SK-N-SH (cell line): ENCODE results near the gene KRAS. TPM values are rescaled to one million over a fixed set of nuclear protein-coding genes. Genes with fewer than 3 reads are reported as not detected.

Experiments used
- CTCF ChIA-PET: fragments of 300-600, 350-600 bp; formaldehyde crosslinking; extraction: SDS; loops from one replicate; lab custom pipeline; 2021; lab: Yijun Ruan, JAX
- POLR2A ChIA-PET: fragments of 350-600 bp; sonication (Branson Sonifier 250); formaldehyde crosslinking; extraction: SDS; loops from one replicate; lab custom pipeline; 2020; ENCODE audit warnings: antibody characterized with exemption, inconsistent platforms; lab: Yijun Ruan, JAX
- DNase-seq: peaks from one replicate; pipeline ENCODE4 v3.0.0; 2012
- H2AFZ ChIP-seq: fragments of 200-600 bp; sonication (generic); 2 replicates; pipeline ENCODE4 v1.8.1; 2016; ENCODE audit warnings: antibody characterized with exemption, mild to moderate bottlenecking, low read depth
- H3F3A ChIP-seq: fragments of 200-600 bp; sonication (generic); replicated peaks from 2 replicates; pipeline ENCODE3; 2016; ENCODE audit warnings: antibody characterized with exemption, mild to moderate bottlenecking; ENCODE audit not compliant: insufficient read depth
- H3K27ac ChIP-seq, 2 experiments: fragments of 200-500 bp in 1 of 2; fragments of 200-600 bp in 1 of 2; sonication (Bioruptor generic) in 1 of 2; sonication (generic), shearing (Covaris generic) in 1 of 2; 2 replicates each; pipeline versions ENCODE4 v1.5.1 to v1.6.1; 2014 to 2016; ENCODE audit warnings: low read depth in 2 of 2, inconsistent platforms in 1 of 2, low read length in 1 of 2, mild to moderate bottlenecking in 1 of 2, mixed read lengths in 1 of 2
- H3K27me3 ChIP-seq: fragments of 200-600 bp; sonication (generic), shearing (Covaris generic); 2 replicates; pipeline ENCODE4 v1.6.1; 2016; ENCODE audit warnings: mixed run types; ENCODE audit not compliant: insufficient read depth
- H3K36me3 ChIP-seq, 2 experiments: fragments of 200-500 bp in 1 of 2; fragments of 200-600 bp in 1 of 2; sonication (Bioruptor generic) in 1 of 2; sonication (generic) in 1 of 2; replicated peaks in 1 of 2; 2 replicates each; pipeline versions ENCODE3 to v1.5.1; 2014 to 2016; ENCODE audit warnings: low read length in 1 of 2, mild to moderate bottlenecking in 1 of 2; ENCODE audit not compliant: insufficient read depth in 2 of 2, control insufficient read depth in 1 of 2
- H3K4me1 ChIP-seq, 2 experiments: fragments of 200-500 bp in 1 of 2; fragments of 200-600 bp in 1 of 2; sonication (Bioruptor generic) in 1 of 2; sonication (generic), shearing (Covaris generic) in 1 of 2; 2 replicates each; pipeline versions ENCODE4 v1.5.1 to v1.6.1; 2014 to 2016; ENCODE audit warnings: low read depth in 1 of 2, low read length in 1 of 2, mixed run types in 1 of 2; ENCODE audit not compliant: insufficient read depth in 2 of 2, control insufficient read depth in 1 of 2
- H3K4me2 ChIP-seq: fragments of 200-600 bp; sonication (generic), shearing (Covaris generic); 2 replicates; pipeline ENCODE4 v1.6.1; 2017; ENCODE audit warnings: mixed run types
- H3K4me3 ChIP-seq, 2 experiments: fragments of 200-500 bp in 1 of 2; fragments of 200-600 bp in 1 of 2; sonication (Bioruptor generic) in 1 of 2; sonication (generic), shearing (Covaris generic) in 1 of 2; 2 replicates each; pipeline versions ENCODE4 v1.5.1 to v1.8.1; 2014 to 2016; ENCODE audit warnings: low read depth in 2 of 2, inconsistent platforms in 1 of 2, low read length in 1 of 2, mild to moderate bottlenecking in 1 of 2, mixed read lengths in 1 of 2, moderate library complexity in 1 of 2
- H3K79me2 ChIP-seq: fragments of 200-600 bp; sonication (generic); 2 replicates; pipeline ENCODE4 v1.8.1; 2017; ENCODE audit warnings: mild to moderate bottlenecking; ENCODE audit not compliant: insufficient read depth
- H3K9ac ChIP-seq: fragments of 200-600 bp; sonication (generic); 2 replicates; pipeline ENCODE4 v1.6.1; 2017; ENCODE audit warnings: mixed run types
- H3K9me2 ChIP-seq: fragments of 200-600 bp; sonication (generic); 2 replicates; pipeline ENCODE4 v1.6.1; 2017; ENCODE audit warnings: mixed run types
- H3K9me3 ChIP-seq: fragments of 200-600 bp; sonication (generic); 2 replicates; pipeline ENCODE4 v1.6.1; 2017; ENCODE audit warnings: mixed run types, mild to moderate bottlenecking, moderate library complexity
- H4K20me1 ChIP-seq: fragments of 200-600 bp; sonication (generic); 2 replicates; pipeline ENCODE4 v1.6.1; 2017; ENCODE audit warnings: mild to moderate bottlenecking, mixed run types; ENCODE audit not compliant: insufficient read depth
- CHD2 ChIP-seq: fragments of 150-350 bp; IDR thresholded peaks from 2 replicates; pipeline ENCODE4 v1.6.1; 2018; ENCODE audit warnings: low read length; ENCODE audit not compliant: partially characterized antibody
- FOXM1 ChIP-seq: IDR thresholded peaks from 2 replicates; pipeline ENCODE4 v1.4.0; 2012; ENCODE audit warnings: low read depth, mild to moderate bottlenecking
- GATA2 ChIP-seq: sonication (generic); formaldehyde crosslinking; IDR thresholded peaks from 2 replicates; pipeline ENCODE4 v1.5.0; 2020; ENCODE audit warnings: mild to moderate bottlenecking, missing genetic modification reagents
- IRF3 ChIP-seq: fragments of 150-350 bp; IDR thresholded peaks from 2 replicates; pipeline ENCODE4 v1.6.1; 2016; ENCODE audit warnings: mild to moderate bottlenecking, low read depth, low read length
- JUND ChIP-seq: IDR thresholded peaks from 2 replicates; pipeline ENCODE4 v1.4.0; 2012
- MEF2A ChIP-seq: IDR thresholded peaks from 2 replicates; pipeline ENCODE4 v1.4.0; 2012; ENCODE audit warnings: low read depth, borderline replicate concordance
- RCOR1 ChIP-seq: fragments of 150-350 bp; IDR thresholded peaks from 2 replicates; pipeline ENCODE4 v1.6.1; 2017; ENCODE audit warnings: antibody characterized with exemption, low read length
- REST ChIP-seq: IDR thresholded peaks from 2 replicates; pipeline ENCODE4 v1.6.1; 2012; ENCODE audit warnings: mild to moderate bottlenecking, low read depth, low read length, moderate library complexity
- RFX5 ChIP-seq: IDR thresholded peaks from 2 replicates; pipeline ENCODE4 v1.6.1; 2012; ENCODE audit warnings: mild to moderate bottlenecking, improper control_type of control experiment, low read length
- TAF1 ChIP-seq: IDR thresholded peaks from 2 replicates; pipeline ENCODE4 v1.6.1; 2012; ENCODE audit warnings: low read depth, mild to moderate bottlenecking, low read length, moderate library complexity, borderline replicate concordance
- TEAD4 ChIP-seq: IDR thresholded peaks from 2 replicates; pipeline ENCODE4 v1.4.0; 2012; ENCODE audit warnings: mild to moderate bottlenecking, borderline replicate concordance; ENCODE audit not compliant: insufficient read depth
- WGBS: methylation state at CpG from one replicate; pipeline ENCODE4 v1.1.6; 2017; ENCODE audit warnings: low lambda C conversion rate; 5-methylcytosine and 5-hydroxymethylcytosine counted together
- polyA plus RNA-seq, 3 experiments: library from polyadenylated mRNA; depleted of rRNA; stranded (reverse); fragments of >200 nt; gene quantifications; 2 replicates each; pipeline ENCODE4 v1.2.3, GENCODE V29; 2012

KRAS gene
- polyA plus RNA-seq, 1 of the 3 experiments (the other 2 are of a cell fraction): 8.0 TPM

- WGBS: 0% methylated on average over 1 of the region's 1 CpG
Measured at GRCh38 chr12:25264114-25264513, 13.4 kb upstream of the KRAS start.

More at GRCh38 chr12:25264114-25264513, 13.4 kb upstream of the KRAS start:
- Histone ChIP-seq H3K79me2 (no peaks in the 10 kb centered on the region), H3K4me2 (no peak overlapping the region)
- TF ChIP-seq RCOR1: no peak
- no peak for TF ChIP-seq IRF3
- no peak for TF ChIP-seq TEAD4
- no peak for TF ChIP-seq JUND
- TF ChIP-seq FOXM1: no peak
- TF ChIP-seq TAF1: no peak
- no peak for TF ChIP-seq REST
- no peak for TF ChIP-seq MEF2A
- no peak for TF ChIP-seq CHD2
- no peak for TF ChIP-seq RFX5
- TF ChIP-seq GATA2 (CRISPR knock-in tag): no peak
- TF ChIP-seq, all 33 proteins: peak for 0
- H3K9ac ChIP-seq: no peak overlapping the region
- H3F3A ChIP-seq: no peaks in the 10 kb centered on the region
- no peaks in the 10 kb centered on the region; a peak in 2 of 4 replicates for H3K4me1 ChIP-seq
- no peak overlapping the region for H2AFZ ChIP-seq
- H3K4me3 ChIP-seq: no peak overlapping the region
- no peaks in the 10 kb centered on the region for H3K9me3 ChIP-seq
- H3K27ac ChIP-seq: no peak overlapping the region
- no peaks in the 10 kb centered on the region for H3K36me3 ChIP-seq
- ChIA-PET POLR2A (no interaction called here), CTCF (interaction anchor here (2.5 kb wide), 1 partner anchor 23 kb away, joined by 8 read pairs; no protein-coding TSS in a partner anchor)
- DNase-seq: no peak
- no peaks in the 10 kb centered on the region for H4K20me1 ChIP-seq
- no peaks in the 10 kb centered on the region for H3K27me3 ChIP-seq
- H3K9me2 ChIP-seq: no peaks in the 10 kb centered on the region
